HG03159 (cell line): ENCODE results near the gene HBA2.
"Not testable (repeated sequence)": the region's sequence is repeated elsewhere in the genome, so short reads cannot be mapped to it uniquely, and the experiment has no call there.

Experiments used
- ATAC-seq: cut with Tn5 transposase; IDR thresholded peaks from one replicate; pipeline ENCODE4 v1.9.1; 2021; ENCODE audit warnings: mild to moderate bottlenecking, moderate library complexity; ENCODE audit not compliant: unreplicated experiment

Gene HBA2

DNA sequence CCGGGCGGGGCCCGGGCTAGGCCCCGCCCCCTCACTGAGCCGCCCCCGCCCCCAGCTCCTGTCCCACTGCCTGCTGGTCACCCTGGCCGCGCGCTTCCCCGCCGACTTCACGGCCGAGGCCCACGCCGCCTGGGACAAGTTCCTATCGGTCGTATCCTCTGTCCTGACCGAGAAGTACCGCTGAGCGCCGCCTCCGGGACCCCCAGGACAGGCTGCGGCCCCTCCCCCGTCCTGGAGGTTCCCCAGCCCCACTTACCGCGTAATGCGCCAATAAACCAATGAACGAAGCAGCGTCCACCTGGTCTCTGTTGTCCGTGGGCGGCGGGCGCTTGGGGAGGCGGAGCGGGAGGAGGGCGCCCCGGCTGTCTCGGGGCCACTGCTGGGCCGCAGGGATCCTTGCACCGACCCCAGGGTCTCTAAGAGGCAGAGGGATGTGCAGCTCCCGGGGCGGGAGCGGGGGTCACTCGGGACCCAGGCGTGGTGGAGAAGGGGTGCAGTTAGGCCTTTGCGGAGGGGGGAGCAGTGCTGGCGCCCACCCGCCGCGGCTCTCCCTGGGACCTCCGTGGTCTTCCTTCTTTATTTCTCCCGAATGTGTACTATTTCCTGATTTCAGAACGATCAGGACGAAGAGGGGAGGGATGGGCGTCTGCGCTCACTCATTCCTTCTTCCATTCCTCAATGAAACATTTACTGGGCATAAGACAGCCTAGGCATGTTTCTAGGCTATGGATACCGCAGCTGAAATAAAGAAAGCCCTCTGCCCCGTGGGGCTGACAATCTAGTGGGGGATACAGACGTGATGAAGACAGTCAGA lies 18.3 kb upstream of the HBA2 start:
- ATAC-seq: no peak

DNA sequence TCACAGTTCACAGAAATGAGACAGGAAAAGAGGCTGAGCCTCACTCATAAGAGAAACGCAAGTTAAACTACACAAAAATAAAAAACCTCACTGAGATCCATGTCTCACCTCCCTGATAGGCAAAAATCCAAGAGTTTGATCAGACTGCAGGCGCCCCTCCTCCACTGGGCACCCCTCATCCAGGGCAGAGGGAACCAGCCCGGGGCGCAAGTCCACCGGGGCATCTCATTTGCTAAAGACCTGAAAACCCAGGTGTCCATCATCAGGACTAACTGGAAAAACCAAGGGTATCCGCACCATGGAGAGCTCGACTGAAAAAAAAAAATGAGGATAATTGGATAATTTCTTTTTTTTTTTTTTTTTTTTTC lies 17.7 kb upstream of the HBA2 start:
- ATAC-seq: no peak

- no peak for ATAC-seq
These were observed 13.4 kb upstream of the HBA2 start for GRCh38 chr16:159136-159849.

DNA sequence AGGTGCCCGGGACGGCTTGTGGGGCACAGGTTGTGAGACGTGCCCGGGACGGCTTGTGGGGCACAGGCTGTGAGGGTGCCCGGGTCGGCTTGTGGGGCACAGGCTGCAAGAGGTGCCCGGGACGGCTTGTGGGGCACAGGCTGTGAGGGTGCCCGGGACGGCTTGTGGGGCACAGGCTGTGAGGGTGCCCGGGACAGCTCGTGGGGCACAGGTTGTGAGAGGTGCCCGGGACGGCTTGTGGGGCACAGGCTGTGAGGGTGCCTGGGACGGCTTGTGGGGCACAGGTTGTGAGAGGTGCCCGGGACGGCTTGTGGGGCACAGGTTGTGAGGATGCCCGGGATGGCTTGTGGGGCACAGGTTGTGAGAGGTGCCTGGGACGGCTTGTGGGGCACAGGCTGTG lies 12.4 kb upstream of the HBA2 start:
- not testable (repeated sequence) for ATAC-seq

- ATAC-seq: no peak
These were observed 11.9 kb upstream of the HBA2 start for GRCh38 chr16:160691-161190.

DNA sequence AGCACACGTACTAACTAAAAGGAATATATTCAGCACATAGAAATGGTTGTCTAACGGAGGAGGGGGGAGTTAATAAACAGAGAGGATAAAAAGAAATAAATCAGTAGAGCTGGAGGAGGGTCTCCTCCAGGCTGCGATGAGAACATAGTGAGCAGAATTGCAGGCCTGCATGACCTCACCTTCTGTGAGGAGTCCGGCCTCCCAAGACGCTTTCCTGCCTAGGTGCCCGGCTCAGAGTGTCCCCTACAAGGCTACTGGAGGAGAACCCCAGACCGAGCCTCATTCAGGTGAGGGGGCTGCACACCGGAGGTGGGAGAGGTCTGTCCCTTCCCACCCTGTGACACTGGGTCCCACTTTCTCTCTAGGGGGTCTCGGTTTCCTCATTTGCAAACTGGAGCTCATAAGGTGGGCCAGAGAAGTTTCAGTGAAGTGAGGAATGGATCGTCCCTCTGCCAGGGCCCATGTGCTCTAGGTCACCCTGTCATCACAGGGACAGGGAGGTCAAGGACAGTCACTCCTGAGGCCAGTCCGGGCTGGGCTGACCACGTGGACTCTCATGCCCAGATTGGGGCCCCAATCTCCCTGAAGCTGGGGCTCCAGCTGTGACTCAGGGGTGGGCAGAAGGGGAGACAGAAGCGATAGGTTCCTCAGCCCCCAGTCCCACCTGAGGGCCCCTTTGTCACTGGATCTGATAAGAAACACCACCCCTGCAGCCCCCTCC lies 10.2 kb upstream of the HBA2 start:
- ATAC-seq: no peak

DNA sequence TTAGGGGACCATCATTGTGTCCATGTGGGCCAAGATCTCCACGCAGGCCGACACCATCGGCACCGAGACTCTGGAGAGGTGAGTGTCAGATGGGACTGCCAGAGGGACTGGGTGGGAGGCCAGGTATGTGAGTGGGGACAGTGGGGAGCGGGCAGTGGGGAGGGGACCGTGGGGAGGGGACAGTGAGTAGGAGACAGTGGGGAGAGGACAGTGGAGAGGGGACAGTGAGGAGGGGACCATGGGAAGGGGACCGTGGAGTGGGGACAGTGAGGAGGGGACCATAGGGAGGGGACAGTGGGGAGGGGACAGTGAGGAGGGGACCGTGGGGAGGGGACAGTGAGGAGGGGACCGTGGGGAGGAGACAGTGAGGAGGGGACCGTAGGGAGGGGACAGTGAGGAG lies 9.5 kb upstream of the HBA2 start:
- not testable (repeated sequence) for ATAC-seq

DNA sequence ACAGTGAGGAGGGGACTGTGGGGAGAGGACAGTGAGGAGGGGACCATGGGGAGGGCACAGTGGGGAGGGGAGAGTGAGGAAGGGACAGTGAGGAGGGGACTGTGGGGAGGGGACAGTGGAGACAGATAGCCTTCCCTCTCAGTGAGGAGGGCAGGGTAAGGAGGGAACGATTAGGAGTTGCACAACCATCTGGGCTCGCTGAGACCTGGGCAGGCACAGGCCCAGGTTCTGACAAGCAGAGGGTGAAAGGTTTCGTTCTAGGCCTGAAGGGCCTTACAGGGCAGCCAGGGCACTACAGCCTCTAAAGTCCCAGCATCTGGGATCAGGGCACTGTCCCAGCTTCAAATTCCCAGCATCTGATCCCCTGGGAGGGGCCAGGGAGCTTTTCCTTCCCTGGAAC lies 9.0 kb upstream of the HBA2 start:
- not testable (repeated sequence) for ATAC-seq

- ATAC-seq: not testable (repeated sequence)
These were observed 8.4 kb upstream of the HBA2 start for GRCh38 chr16:164134-164823.

DNA sequence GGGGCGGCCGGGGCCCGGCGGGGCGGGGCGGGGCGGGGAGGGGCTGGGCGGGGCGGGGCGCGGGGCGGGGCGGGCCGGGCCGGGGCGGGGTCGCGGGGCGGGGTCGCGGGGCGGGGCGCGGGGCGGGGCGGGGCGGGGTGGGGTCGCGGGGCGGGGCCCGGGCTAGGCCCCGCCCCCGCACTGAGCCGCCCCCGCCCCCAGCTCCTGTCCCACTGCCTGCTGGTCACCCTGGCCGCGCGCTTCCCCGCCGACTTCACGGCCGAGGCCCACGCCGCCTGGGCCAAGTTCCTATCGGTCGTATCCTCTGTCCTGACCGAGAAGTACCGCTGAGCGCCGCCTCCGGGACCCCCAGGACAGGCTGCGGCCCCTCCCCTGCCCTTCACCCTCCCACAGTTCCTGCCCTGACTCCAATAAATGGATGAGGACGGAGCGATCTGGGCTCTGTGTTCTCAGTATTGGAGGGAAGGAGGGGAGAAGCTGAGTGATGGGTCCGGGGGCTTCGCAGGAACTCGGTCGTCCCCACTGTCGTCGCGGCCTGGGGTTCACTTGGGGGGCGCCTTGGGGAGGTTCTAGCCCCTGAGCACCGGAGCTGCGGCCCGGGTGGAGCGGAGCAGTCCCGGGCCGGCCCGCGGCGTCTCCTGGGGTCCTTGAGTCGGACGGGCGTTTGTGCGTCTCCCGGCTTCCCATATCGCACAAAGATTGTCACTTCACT lies 7.7 kb upstream of the HBA2 start:
- no peak for ATAC-seq

DNA sequence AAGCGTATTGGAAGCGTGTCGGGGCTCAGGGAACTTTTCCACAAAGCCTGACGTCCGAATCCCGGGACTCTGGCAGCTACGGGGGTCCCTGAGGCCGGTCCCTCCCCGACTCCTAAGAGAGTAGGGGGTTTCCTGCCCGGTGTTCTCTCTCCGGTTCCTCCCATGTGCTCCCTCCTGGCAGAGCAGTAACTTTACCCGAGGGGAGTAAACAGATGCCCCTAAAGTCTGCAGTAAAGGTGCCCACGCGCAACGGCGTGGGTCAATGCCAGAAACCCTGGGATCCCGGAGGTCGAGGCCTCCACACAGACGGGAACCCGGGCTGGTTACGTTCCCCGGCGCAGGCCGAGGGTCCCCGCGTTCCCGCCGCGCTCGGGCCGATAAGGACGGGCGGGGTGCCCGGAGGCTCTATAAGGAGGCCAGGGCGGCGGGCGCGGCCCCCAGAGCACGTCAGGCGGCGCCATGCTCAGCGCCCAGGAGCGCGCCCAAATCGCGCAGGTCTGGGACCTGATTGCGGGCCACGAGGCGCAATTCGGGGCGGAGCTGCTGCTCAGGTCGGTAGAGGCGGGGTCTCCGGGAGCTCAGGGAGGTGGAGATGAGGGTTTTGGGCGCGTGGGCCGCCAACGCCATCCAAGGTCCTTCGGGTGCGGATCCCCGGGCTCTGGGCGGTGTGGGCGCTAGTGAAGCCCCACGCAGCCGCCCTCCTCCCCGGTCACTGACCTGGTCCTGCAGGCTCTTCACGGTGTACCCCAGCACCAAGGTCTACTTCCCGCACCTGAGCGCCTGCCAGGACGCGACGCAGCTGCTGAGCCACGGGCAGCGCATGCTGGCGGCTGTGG lies 6.9 kb upstream of the HBA2 start, which contains the start of gene HBM:
HBM (plus strand) TSS at position 440 of the 836 bp plus-strand sequence; CDS start at position 460, 20 bp downstream.
- no peak for ATAC-seq

DNA sequence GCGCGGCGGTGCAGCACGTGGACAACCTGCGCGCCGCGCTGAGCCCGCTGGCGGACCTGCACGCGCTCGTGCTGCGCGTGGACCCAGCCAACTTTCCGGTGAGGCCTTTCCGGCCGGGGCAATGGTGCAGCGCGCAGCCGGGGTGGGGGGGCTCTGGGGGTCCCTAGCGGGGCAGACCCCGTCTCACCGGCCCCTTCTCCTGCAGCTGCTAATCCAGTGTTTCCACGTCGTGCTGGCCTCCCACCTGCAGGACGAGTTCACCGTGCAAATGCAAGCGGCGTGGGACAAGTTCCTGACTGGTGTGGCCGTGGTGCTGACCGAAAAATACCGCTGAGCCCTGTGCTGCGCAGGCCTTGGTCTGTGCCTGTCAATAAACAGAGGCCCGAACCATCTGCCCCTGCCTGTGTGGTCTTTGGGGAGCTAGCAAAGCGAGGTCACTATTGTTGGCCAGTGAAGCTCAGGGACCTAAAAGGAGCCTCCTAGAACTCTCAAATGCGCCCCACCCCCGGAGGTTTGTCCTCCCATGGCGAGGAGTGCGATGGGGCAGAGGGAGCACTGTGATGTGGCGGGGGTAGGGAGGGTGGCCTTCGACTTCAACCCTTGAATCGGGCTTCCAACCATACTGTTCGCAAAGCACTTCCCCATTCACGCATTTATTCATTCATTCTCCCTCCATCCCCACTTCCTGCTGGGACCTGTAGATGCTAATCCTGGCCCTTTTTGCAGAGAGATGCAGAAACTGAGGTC lies 6.1 kb upstream of the HBA2 start:
- ATAC-seq: no peak

DNA sequence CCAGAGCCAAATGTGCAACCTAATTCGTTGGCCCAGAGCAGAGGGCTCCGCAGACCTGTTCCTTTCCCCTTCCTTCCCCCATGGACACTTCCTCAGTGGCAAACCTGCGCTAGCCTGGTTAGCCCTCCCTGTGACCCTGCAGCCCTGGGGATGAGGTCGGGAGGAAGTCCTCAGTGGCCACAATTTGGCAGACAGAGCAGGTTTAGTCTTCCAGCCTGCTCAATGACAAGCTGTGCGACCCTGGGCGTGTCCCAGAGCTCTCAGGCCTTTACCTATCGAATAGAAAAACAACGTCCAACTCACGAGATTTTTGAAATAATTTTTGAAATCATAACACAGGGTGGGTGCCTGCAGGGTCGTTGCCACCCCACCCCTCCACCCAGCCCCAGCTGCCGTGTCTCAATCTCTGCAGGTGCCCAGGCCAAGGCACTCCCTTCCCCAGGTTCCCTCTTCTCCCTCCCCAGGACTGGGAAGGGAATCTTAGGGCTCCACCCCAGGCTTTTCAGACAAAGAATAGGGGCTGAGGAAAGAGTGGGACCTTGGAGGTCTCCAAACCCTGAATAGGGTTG lies 5.5 kb upstream of the HBA2 start:
- no peak for ATAC-seq

DNA sequence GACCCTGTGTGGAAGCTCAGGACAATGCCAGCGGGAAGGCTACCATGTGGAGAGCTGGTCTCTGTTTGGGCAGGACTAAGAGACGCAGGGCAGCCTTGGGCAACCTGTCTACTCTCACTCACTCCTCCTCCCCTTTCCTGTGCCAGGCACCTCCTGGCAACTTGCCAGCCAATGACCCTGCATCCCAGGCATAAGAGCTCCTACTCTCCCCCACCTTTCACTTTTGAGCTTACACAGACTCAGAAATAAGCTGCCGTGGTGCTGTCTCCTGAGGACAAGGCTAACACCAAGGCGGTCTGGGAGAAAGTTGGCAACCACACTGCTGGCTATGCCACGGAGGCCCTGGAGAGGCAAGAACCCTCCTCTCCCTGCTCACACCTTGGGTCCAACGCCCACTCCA lies 4.3 kb upstream of the HBA2 start:
- no peak for ATAC-seq

DNA sequence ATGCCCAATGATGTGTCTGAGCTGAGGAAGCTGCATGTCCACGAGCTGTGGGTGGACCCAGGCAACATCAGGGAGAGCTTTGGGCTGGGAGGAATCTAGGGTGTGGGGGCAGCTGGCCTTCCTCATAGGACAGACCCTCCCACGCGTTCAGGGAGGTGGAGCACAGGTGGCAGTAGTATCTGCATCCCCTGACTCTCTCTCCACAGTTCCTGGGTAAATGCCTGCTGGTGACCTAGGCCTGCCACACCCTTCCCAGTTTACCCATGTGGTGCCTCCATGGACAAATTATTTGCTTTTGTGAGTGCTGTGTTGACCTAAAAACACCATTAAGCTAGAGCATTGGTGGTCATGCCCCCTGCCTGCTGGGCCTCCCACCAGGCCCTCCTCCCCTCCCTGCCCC lies 3.7 kb upstream of the HBA2 start:
- no peak for ATAC-seq

- ATAC-seq: not testable (repeated sequence)
These were observed 2.6 kb upstream of the HBA2 start for GRCh38 chr16:170088-170507.

- ATAC-seq: no peak
These were observed 1.9 kb upstream of the HBA2 start for GRCh38 chr16:170788-171187.

- ATAC-seq: not testable (repeated sequence)
These were observed 657 bp downstream of the HBA2 start for GRCh38 chr16:173211-173854.
